OCI-LY1 (cell line): Measurements from ENCODE around the gene EBP.
A peak's percentile ranks its signal among the peaks of the same experiment; 100 is the strongest.

Experiments used
- EZH2 ChIP-seq: fragments of 200-600 bp; sonication (generic), shearing (Covaris generic); IDR thresholded peaks from 2 replicates; pipeline ENCODE4 v1.8.0; 2017; ENCODE audit warnings: borderline replicate concordance, mixed run types, mild to moderate bottlenecking, antibody characterized with exemption, low read length, moderate library complexity, mixed read lengths
- TF ChIP-seq, protein P1 (sequence below): fragments of 200-600 bp; sonication (generic), shearing (Covaris generic); IDR thresholded peaks from 2 replicates; pipeline ENCODE4 v1.5.1; 2017; ENCODE audit warnings: mild to moderate bottlenecking, antibody characterized with exemption, low read length, moderate library complexity, mixed read lengths

DNA sequence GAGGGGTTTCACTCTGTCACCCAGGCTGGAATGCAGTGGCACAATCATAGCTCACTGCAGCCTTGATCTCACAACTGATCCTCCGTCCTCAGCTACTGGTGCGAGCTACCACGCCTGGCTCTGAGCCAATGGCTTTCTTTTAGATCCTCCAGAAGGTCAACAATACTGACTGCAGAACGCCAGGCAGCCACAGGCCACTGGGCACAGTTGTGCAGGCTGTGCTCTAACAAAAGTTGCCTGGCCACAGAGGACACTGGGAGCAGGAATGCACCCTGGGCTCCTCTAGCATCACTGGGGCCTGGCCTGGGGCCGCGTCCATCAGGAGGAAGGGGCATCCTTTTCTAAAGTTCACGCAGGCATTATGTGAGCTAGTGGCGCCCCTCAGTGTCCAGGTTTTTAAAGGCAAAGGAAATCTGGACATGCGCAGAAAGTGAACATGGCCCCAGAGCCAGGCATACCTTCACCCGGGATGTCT is 27.7 kb upstream of the EBP start:
- no peak for TF ChIP-seq EZH2
- TF ChIP-seq, protein P1, sequence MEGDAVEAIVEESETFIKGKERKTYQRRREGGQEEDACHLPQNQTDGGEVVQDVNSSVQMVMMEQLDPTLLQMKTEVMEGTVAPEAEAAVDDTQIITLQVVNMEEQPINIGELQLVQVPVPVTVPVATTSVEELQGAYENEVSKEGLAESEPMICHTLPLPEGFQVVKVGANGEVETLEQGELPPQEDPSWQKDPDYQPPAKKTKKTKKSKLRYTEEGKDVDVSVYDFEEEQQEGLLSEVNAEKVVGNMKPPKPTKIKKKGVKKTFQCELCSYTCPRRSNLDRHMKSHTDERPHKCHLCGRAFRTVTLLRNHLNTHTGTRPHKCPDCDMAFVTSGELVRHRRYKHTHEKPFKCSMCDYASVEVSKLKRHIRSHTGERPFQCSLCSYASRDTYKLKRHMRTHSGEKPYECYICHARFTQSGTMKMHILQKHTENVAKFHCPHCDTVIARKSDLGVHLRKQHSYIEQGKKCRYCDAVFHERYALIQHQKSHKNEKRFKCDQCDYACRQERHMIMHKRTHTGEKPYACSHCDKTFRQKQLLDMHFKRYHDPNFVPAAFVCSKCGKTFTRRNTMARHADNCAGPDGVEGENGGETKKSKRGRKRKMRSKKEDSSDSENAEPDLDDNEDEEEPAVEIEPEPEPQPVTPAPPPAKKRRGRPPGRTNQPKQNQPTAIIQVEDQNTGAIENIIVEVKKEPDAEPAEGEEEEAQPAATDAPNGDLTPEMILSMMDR: peak; percentile 51
